ENCODE results near the gene C19orf12.

GRCh38 chr19:29662604-29663404 lies 52.3 kb downstream of the C19orf12 start:
- TF ChIP-seq CTCF (IDR thresholded peaks at IDR 0.05) (no peak), POLR2A (IDR thresholded peaks at IDR 0.05) (no peak)

All from testis (tissue), 2 donors.